Osteoblast (primary cell): ENCODE data around the gene HSP90AB1. TPM values are rescaled to one million over a fixed set of nuclear protein-coding genes. Genes with fewer than 3 reads are reported as not detected.

ENCODE experiments used
- DNase-seq: peaks from one replicate; pipeline ENCODE4 v3.0.0; 2011; ENCODE audit warnings: low spot score, mixed read lengths; ENCODE audit not compliant: insufficient read length; ENCODE audit errors: missing footprints
- H2AFZ ChIP-seq: 2 replicates; pipeline ENCODE4 v1.6.0; 2011; ENCODE audit warnings: mild to moderate bottlenecking, low read length
- H3K27ac ChIP-seq: 2 replicates; pipeline ENCODE4 v1.5.1; 2011; ENCODE audit warnings: mild to moderate bottlenecking, low read depth, low read length, moderate library complexity
- H3K27me3 ChIP-seq: 2 replicates; pipeline ENCODE4 v1.6.0; 2012; ENCODE audit warnings: mild to moderate bottlenecking, control low read depth, inconsistent platforms, low read length, moderate library complexity; ENCODE audit not compliant: insufficient read depth
- H3K36me3 ChIP-seq: 2 replicates; pipeline ENCODE4 v1.5.1; 2011; ENCODE audit warnings: mild to moderate bottlenecking, low read length, control low read depth, moderate library complexity; ENCODE audit not compliant: insufficient read depth
- H3K4me1 ChIP-seq: 2 replicates; pipeline ENCODE4 v1.5.1; 2011; ENCODE audit warnings: mild to moderate bottlenecking, low read length, control low read depth, moderate library complexity; ENCODE audit not compliant: insufficient read depth
- H3K4me2 ChIP-seq: 2 replicates; pipeline ENCODE4 v1.6.0; 2011; ENCODE audit warnings: mild to moderate bottlenecking, low read length; ENCODE audit not compliant: insufficient read depth
- H3K4me3 ChIP-seq: fragments of 200-600 bp; sonication (generic); 3 replicates; pipeline ENCODE4 v1.5.1; 2012; ENCODE audit warnings: mild to moderate bottlenecking, low read length, inconsistent platforms; ENCODE audit not compliant: insufficient read depth
- H3K79me2 ChIP-seq: 2 replicates; pipeline ENCODE4 v1.6.0; 2012; ENCODE audit warnings: mild to moderate bottlenecking, low read length, control low read depth, inconsistent platforms; ENCODE audit not compliant: insufficient read depth
- H3K9me3 ChIP-seq: 2 replicates; pipeline ENCODE4 v1.5.1; 2011; ENCODE audit warnings: low read depth, low read length, control low read depth
- H4K20me1 ChIP-seq: 2 replicates; pipeline ENCODE4 v1.6.0; 2012; ENCODE audit warnings: mild to moderate bottlenecking, low read length, control low read depth; ENCODE audit not compliant: insufficient read depth
- total RNA-seq: library from RNA; depleted of rRNA; stranded (reverse); fragments of >200 nt; gene quantifications from 2 replicates; pipeline ENCODE4 v1.2.3, GENCODE V29; 2012
- TF ChIP-seq, protein P1 (sequence below): IDR thresholded peaks from 2 replicates; pipeline ENCODE4 v1.5.1; 2011; ENCODE audit warnings: mild to moderate bottlenecking, low read depth, low read length, moderate library complexity; ENCODE audit errors: extremely low read depth

HSP90AB1 gene
- total RNA-seq, 1 donor: 702 TPM

DNA sequence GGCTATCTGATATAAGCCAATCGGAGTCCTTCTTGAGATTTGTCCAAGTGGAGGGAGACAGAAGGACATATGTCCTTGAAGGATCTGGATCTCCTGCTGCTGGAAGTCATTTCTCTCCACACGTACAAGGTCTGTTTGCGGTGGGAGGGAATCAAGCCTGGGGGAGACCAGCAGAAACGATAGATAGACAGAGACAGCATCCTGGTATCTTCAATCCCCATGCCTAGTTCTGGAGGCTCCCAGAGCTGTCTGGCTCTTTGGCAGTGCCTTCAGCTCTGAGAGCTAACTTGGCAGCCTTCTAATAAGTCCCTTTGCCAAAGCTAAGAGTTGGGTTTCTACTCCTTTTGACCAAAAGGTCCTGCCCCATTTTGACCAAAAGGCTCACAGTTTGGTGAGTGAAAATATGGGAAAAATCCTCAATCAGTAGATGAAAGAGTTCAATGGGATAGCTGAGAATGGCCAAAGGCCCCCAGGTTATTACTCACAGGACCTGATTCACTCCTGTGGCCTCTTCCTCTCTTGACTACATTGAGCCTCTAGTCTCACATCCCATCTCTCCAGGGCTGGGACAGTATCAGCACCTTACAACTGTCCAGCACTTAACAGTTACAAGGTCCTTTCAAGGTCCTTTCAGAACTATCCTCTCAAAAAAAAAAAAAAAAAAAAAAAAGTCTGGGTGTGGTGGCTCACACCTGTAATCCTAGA lies 45.9 kb downstream of the HSP90AB1 start:
- Histone ChIP-seq H3K27ac (no peak overlapping the region), H3K27me3 (peaks cover 73% of the 10 kb centered on the region), H3K79me2 (no peaks in the 10 kb centered on the region), H3K4me2 (no peak overlapping the region), H3K4me3 (no peak overlapping the region), H3K9me3 (no peaks in the 10 kb centered on the region), H3K36me3 (no peaks in the 10 kb centered on the region), H2AFZ (no peak overlapping the region), H3K4me1 (no peaks in the 10 kb centered on the region), H4K20me1 (peaks cover under 1% of the 10 kb centered on the region)
- no peak for DNase-seq
- TF ChIP-seq, protein P1, sequence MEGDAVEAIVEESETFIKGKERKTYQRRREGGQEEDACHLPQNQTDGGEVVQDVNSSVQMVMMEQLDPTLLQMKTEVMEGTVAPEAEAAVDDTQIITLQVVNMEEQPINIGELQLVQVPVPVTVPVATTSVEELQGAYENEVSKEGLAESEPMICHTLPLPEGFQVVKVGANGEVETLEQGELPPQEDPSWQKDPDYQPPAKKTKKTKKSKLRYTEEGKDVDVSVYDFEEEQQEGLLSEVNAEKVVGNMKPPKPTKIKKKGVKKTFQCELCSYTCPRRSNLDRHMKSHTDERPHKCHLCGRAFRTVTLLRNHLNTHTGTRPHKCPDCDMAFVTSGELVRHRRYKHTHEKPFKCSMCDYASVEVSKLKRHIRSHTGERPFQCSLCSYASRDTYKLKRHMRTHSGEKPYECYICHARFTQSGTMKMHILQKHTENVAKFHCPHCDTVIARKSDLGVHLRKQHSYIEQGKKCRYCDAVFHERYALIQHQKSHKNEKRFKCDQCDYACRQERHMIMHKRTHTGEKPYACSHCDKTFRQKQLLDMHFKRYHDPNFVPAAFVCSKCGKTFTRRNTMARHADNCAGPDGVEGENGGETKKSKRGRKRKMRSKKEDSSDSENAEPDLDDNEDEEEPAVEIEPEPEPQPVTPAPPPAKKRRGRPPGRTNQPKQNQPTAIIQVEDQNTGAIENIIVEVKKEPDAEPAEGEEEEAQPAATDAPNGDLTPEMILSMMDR: no peak

DNA sequence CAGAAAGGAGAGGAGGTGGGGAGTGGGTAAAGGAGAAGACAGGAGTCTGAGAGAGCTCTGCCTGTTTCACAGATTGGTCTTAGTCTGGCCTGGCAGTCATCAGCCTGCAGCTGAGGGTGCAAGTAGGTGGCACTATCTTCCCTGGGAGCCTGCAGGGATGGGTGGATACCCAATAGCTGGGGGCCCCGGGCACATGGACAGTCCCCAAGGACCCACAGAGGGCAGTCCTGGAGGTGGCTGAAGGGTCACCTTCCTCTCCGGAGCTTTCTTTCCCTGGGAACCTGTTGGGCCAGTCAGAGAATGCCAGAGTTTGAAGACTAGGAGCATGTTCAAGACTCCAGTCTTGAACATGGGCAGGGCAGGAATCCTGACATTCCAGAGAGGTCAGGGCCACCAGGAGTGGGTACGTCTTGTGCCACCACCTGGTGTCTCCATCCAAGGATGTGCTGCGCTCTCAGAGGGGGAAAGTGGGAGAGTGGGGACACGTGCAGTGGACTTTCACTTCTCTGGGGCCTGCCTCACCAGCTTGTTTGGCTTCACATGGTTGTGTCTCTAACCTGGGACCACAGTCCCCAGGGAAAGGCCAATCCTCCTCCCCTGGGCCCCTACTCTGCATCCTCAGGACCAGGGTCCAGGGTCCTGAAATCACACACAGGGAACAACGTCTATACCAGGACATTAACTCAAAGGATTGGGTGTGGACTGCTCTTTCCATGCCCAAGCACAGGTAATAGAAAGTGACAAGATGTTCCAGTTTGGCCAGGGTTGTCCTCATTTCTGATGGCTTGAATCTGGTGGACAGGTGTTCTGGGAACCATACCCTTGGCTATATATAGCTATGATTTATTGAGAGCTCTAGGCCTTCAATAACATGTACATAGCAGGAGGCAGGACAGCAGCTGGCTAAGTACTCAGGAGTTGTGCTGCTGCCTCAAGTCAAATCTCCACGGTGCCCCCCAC lies 48.2 kb downstream of the HSP90AB1 start:
- Histone ChIP-seq H3K4me1 (no peaks in the 10 kb centered on the region), H4K20me1 (peaks cover 3% of the 10 kb centered on the region), H2AFZ (no peak overlapping the region), H3K27ac (no peak overlapping the region), H3K4me2 (no peak overlapping the region), H3K27me3 (peaks cover 76% of the 10 kb centered on the region), H3K36me3 (peaks cover under 1% of the 10 kb centered on the region), H3K4me3 (no peak overlapping the region), H3K9me3 (no peaks in the 10 kb centered on the region), H3K79me2 (no peaks in the 10 kb centered on the region)
- peak; percentile 77 for DNase-seq
- TF ChIP-seq, protein P1: no peak

DNA sequence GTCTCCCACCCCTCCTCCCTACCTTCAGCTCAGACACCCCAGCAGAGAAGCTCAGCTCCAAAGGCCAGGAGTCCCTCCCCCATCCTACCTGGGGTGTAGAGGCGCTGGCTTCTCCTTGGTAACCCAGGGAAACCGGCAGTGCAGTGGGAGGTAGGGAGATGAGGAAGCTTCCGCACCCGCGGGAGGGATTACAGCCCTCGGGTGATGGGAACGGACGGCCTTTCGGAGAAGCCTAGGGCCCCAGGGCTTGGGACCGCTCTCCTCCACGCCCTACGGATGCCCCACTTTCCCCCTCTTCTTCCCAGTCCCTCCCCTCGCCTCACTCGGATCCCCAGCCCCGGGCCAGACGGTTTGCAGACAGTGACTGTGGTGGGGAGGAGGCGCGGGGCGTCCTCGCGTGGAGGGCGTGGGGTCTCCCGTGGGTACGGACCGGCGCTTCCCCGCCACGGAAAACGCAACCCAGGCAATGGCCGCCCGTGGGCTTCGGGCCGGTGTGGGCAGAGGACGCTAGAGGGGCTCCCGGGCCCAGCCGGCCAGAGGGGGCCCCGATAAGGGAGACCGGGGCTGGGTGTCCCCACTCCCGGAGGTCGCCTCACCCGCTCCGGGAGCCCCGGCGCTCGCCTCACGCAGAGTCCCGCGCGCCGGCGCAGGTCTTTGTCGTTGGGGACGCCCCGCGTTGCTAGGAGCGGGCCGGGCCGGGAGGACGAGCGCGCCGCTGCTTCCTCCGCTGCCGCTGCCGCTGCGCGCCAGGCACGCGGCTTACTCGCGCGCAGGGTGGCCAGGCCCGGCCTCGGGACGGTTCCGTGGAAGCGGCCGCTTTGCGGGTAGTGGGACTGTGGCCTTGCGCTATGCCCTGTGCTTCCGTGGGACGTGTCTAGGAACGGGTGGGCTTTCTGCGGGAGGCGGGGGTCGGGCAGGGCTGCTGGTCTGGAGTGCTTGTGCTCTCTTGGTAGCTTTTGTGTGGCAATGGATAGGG lies 50.5 kb downstream of the HSP90AB1 start:
- Histone ChIP-seq H3K4me3 (peak overlapping the region; percentile 42), H3K79me2 (no peaks in the 10 kb centered on the region), H4K20me1 (peaks cover 3% of the 10 kb centered on the region), H3K36me3 (peaks cover 11% of the 10 kb centered on the region), H2AFZ (no peak overlapping the region), H3K27me3 (peaks cover 53% of the 10 kb centered on the region), H3K9me3 (no peaks in the 10 kb centered on the region), H3K4me1 (no peaks in the 10 kb centered on the region), H3K4me2 (peak overlapping the region; percentile 39), H3K27ac (no peak overlapping the region)
- peak; percentile 87 for DNase-seq
- TF ChIP-seq, protein P1: no peak
